Esophagus (tissue), 2 donors: ENCODE results near the gene HNRNPLL. TPM values are rescaled to one million over a fixed set of nuclear protein-coding genes. Genes with fewer than 3 reads are reported as not detected.
"Not testable (repeated sequence)": the region's sequence is repeated elsewhere in the genome, so short reads cannot be mapped to it uniquely, and the experiment has no call there.

Experiments used
- H3K27ac ChIP-seq, 2 donors: one replicate each; pipeline ENCODE4 v1.5.1; 2013; ENCODE audit warnings: low read depth in 2 of 2, mild to moderate bottlenecking in 2 of 2, inconsistent platforms in 1 of 2, low read length in 1 of 2, moderate library complexity in 1 of 2
- H3K27me3 ChIP-seq, 2 donors: one replicate each; pipeline ENCODE4 v1.6.1; 2013; ENCODE audit warnings: low read length in 2 of 2, control low read depth in 1 of 2, mild to moderate bottlenecking in 1 of 2; ENCODE audit not compliant: insufficient read depth in 2 of 2, control insufficient read depth in 1 of 2
- H3K36me3 ChIP-seq, 2 donors: one replicate each; pipeline ENCODE4 v1.6.1; 2013; ENCODE audit warnings: low read length in 1 of 2; ENCODE audit not compliant: control insufficient read depth in 2 of 2, insufficient read depth in 2 of 2
- H3K4me1 ChIP-seq, 2 donors: one replicate each; pipeline ENCODE4 v1.6.1; 2013; ENCODE audit warnings: low read length in 1 of 2; ENCODE audit not compliant: control insufficient read depth in 2 of 2, insufficient read depth in 2 of 2
- H3K4me3 ChIP-seq, 2 donors: one replicate each; pipeline ENCODE4 v1.5.1; 2013; ENCODE audit warnings: low read length in 2 of 2, mild to moderate bottlenecking in 2 of 2, low read depth in 1 of 2, moderate library complexity in 1 of 2
- H3K9me3 ChIP-seq, 2 donors: one replicate each; pipeline ENCODE4 v1.6.1; 2013; ENCODE audit warnings: mild to moderate bottlenecking in 2 of 2, low read depth in 1 of 2, low read length in 1 of 2, moderate library complexity in 1 of 2; ENCODE audit not compliant: control insufficient read depth in 2 of 2, insufficient read depth in 1 of 2
- WGBS, 2 donors: extraction: QIAGEN DNeasy Blood & Tissue Kit; methylation state at CpG; one replicate each; pipeline ENCODE4 v1.1.7; 2013; 5-methylcytosine and 5-hydroxymethylcytosine counted together
- polyA plus RNA-seq, 2 donors: library from polyadenylated mRNA; stranded (reverse); fragments of 200-250 nt; gene quantifications; one replicate each; pipeline ENCODE4 v1.2.3, GENCODE V29; 2013
- donor health status: healthy with polysubstance abuse.
- donor health status: Bipolar disorder and iron deficiency.

Gene HNRNPLL
- polyA plus RNA-seq, 2 donors = 5.4 to 9.6 TPM

DNA sequence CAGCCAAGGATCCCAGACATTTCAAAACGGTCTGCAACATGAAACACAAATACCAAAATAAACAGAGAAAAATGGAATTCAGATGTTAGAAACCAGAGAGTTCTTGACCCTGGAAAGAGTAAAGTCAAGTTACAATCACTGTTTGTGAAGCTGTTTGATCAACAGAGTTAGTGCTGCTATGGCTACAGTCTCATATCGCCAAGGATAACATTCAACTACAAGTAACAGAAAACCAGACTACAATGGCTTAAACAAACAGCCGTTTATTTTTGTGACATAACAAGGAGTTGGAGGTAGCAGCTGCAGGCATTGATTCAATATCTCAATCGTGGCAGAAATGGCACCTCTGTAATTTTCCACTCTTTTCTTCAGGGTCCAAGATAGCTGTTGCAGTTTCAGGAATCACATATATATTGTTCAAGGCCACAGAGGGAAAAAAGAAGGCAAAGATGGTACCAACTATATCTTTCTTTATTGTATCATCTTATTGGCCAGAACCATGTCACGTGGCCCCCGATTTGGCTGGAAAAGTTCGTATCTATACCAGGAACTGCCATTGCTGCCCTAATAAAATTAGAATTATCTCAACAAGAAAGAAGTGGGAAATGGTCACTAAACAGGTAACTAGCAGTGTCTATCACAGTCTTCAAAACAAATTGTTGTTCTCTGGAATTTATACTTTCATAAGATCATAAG lies 17.7 kb upstream of the HNRNPLL start:
- Histone ChIP-seq H3K4me1 (no peaks in the 10 kb centered on the region), H3K9me3 (no peaks in the 10 kb centered on the region), H3K4me3 (no peak overlapping the region), H3K36me3 (no peaks in the 10 kb centered on the region), H3K27me3 (no peaks in the 10 kb centered on the region), H3K27ac (no peak overlapping the region)
- WGBS, 2 donors = 43 to 49% methylated on average over 7 of the region's 7 CpGs

DNA sequence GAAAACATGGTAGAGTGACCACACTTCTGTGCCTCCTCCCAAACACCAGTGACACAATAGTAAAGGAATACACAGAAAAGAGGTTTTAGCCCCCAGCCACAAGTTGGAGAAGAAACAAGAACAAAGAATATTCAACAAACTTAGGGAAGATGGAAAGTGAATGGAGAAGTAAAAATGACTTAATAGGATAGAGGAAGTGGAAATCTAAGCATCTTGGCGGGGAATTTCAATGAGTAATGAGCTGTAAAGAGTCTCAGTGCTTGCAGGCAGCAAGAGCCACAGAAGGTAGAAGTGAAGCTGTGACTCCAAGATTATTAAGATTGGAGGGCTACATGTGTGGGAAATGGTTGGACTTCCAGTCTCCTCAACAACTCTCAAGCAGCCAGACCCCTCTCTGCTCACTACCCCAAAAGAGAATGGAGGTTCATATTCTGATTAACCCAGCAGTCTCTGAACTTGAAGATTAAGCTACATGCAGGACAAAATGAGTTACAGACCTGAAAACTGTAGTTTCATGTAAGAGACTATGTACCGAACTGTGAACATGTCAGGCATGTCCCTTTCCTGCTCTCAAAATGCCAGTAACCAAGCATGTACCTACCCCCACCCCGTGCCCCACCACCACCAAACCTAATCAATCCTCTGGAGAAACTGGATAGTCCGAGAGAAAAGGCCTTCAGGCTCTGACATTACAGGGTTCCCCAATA lies 16.9 kb upstream of the HNRNPLL start:
- Histone ChIP-seq H3K27ac (no peak overlapping the region), H3K4me3 (no peak overlapping the region), H3K36me3 (no peaks in the 10 kb centered on the region), H3K4me1 (no peaks in the 10 kb centered on the region), H3K27me3 (no peaks in the 10 kb centered on the region), H3K9me3 (no peaks in the 10 kb centered on the region)
- 62 to 66% methylated on average over 4 of the region's 4 CpGs for WGBS, 2 donors

- WGBS, 2 donors = 93 to 94% methylated on average over 3 of the region's 3 CpGs
- Histone ChIP-seq H3K27me3 (no peaks in the 10 kb centered on the region), H3K36me3 (no peaks in the 10 kb centered on the region), H3K9me3 (no peaks in the 10 kb centered on the region), H3K4me3 (no peak overlapping the region), H3K27ac (no peak overlapping the region), H3K4me1 (no peaks in the 10 kb centered on the region)
Observed at GRCh38 chr2:38617301-38617700, 14.6 kb upstream of the HNRNPLL start.

DNA sequence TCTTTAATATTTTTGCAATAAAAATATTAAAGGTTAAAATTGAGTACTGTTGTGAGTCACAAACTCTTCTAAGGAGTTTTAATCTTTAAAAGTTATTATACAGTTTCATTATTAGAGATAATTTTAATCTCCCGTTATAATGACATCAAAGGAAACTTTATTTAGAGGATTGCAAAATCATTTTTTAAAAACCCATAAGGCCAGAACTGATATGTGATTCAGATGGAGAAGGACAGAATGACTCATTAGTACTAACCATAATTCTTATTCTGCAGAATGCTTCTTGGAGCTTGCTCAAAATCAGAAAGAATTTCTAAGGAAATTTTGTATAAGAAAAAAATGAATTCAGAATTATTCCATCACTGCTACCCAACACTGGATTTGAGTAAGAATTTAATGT lies 12.5 kb upstream of the HNRNPLL start:
- H3K4me1 ChIP-seq = no peaks in the 10 kb centered on the region
- no peaks in the 10 kb centered on the region for H3K27me3 ChIP-seq
- WGBS, 2 donors = 16 to 18% methylated on average over 1 of the region's 1 CpG
- no peaks in the 10 kb centered on the region for H3K36me3 ChIP-seq
- H3K4me3 ChIP-seq = no peak overlapping the region
- H3K27ac ChIP-seq = no peak overlapping the region
- H3K9me3 ChIP-seq = no peaks in the 10 kb centered on the region

GRCh38 chr2:38613849-38614213 lies 11.1 kb upstream of the HNRNPLL start:
- WGBS, 2 donors = 79 to 86% methylated on average over 3 of the region's 3 CpGs
- H3K4me3 ChIP-seq = no peak overlapping the region
- H3K36me3 ChIP-seq = no peaks in the 10 kb centered on the region
- H3K4me1 ChIP-seq = no peaks in the 10 kb centered on the region
- no peaks in the 10 kb centered on the region for H3K9me3 ChIP-seq
- no peak overlapping the region for H3K27ac ChIP-seq
- no peaks in the 10 kb centered on the region for H3K27me3 ChIP-seq

- H3K27me3 ChIP-seq = no peaks in the 10 kb centered on the region
- WGBS, 2 donors = 75 to 77% methylated on average over 10 of the region's 10 CpGs
- H3K4me1 ChIP-seq = no peaks in the 10 kb centered on the region
- H3K36me3 ChIP-seq = no peaks in the 10 kb centered on the region
- H3K9me3 ChIP-seq = no peaks in the 10 kb centered on the region
- no peak overlapping the region for H3K4me3 ChIP-seq
- no peak overlapping the region for H3K27ac ChIP-seq
Observed at GRCh38 chr2:38613126-38613848, 10.6 kb upstream of the HNRNPLL start.

GRCh38 chr2:38610851-38611801 lies 8.4 kb upstream of the HNRNPLL start:
- whole genome bisulfite sequencing, 2 donors = 64 to 67% methylated on average over 8 of the region's 8 CpGs
- Histone ChIP-seq H3K4me1 (no peaks in the 10 kb centered on the region), H3K4me3 (no peak overlapping the region), H3K27ac (peak overlapping the region in 1 of 2 donors; percentile 10), H3K9me3 (no peaks in the 10 kb centered on the region), H3K27me3 (no peaks in the 10 kb centered on the region), H3K36me3 (no peaks in the 10 kb centered on the region)

GRCh38 chr2:38609246-38609645 lies 6.5 kb upstream of the HNRNPLL start:
- H3K36me3 ChIP-seq, H3K9me3 ChIP-seq, H3K4me1 ChIP-seq, H3K4me3 ChIP-seq, H3K27me3 ChIP-seq, H3K27ac ChIP-seq: not testable (repeated sequence)
- 93 to 97% methylated on average over 2 of the region's 2 CpGs for WGBS, 2 donors

DNA sequence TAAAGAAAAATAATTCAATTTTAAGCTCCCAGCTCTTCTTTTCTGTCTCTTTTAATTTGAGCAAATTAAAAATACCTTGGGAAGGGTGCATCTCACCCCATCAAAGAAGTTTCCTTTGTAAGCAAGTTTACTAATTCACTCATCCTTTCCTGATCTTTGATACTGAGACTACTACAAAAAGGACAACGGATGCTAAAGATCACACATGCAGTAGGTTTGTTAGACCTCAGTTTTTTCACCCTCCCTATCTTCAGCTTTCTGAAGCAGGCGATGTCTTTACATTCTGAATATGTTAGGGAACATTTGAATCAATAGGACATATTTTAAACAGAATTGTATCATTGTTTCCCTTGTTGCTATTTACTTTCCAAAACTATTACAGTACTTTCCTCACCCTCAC lies 6.0 kb upstream of the HNRNPLL start:
- 83% methylated on average over 2 of the region's 2 CpGs for WGBS, 2 donors
- Histone ChIP-seq H3K9me3 (no peaks in the 10 kb centered on the region), H3K27ac (no peak overlapping the region), H3K36me3 (no peaks in the 10 kb centered on the region), H3K27me3 (no peaks in the 10 kb centered on the region), H3K4me3 (no peak overlapping the region), H3K4me1 (no peaks in the 10 kb centered on the region)
